WTC11 (cell line): Measurements from ENCODE around the gene RIF1. TPM values are rescaled to one million over a fixed set of nuclear protein-coding genes. Genes with fewer than 3 reads are reported as not detected.
A peak's percentile ranks its signal among the peaks of the same experiment; 100 is the strongest.

Experiments used
- ATAC-seq: fragments of 200-7000 bp; cut with Tn5 transposase; 2 replicates; pipeline ENCODE4 v1.10.0; 2021; ENCODE audit warnings: mild to moderate bottlenecking, moderate library complexity
- CTCF ChIA-PET: fragments of 300-600 bp; sonication (Branson Sonifier 250); formaldehyde crosslinking; loops from one replicate; lab custom pipeline; 2021; ENCODE audit warnings: antibody characterized with exemption; lab: Charles Lee
- POLR2A ChIA-PET: fragments of 350-600 bp; sonication (Branson Sonifier 250); formaldehyde crosslinking; loops from one replicate; lab custom pipeline; 2021; ENCODE audit warnings: antibody characterized with exemption; lab: Charles Lee
- DNase-seq: peaks from one replicate; pipeline ENCODE4 v3.0.0; 2021; ENCODE audit warnings: low spot score
- H3K27ac Mint-ChIP-seq: 2 replicates; pipeline ENCODE4 v1.8.0; 2021; ENCODE audit warnings: mixed read lengths
- H3K27me3 Mint-ChIP-seq: 2 replicates; pipeline ENCODE4 v1.8.0; 2021; ENCODE audit warnings: low read depth, mild to moderate bottlenecking, moderate library complexity, mixed read lengths
- H3K36me3 Mint-ChIP-seq: 2 replicates; pipeline ENCODE4 v1.8.0; 2021; ENCODE audit warnings: mixed read lengths
- H3K4me1 Mint-ChIP-seq: 2 replicates; pipeline ENCODE4 v1.8.0; 2022; ENCODE audit warnings: mixed read lengths
- H3K4me3 Mint-ChIP-seq: 2 replicates; pipeline ENCODE4 v1.8.0; 2021; ENCODE audit warnings: mild to moderate bottlenecking, moderate library complexity, mixed read lengths
- H3K9me3 Mint-ChIP-seq: 2 replicates; pipeline ENCODE4 v1.8.0; 2021; ENCODE audit warnings: mixed read lengths
- ELF4 ChIP-seq: sonication (generic); formaldehyde crosslinking; IDR thresholded peaks from 2 replicates; pipeline ENCODE4 v1.8.1; 2022; ENCODE audit warnings: low read depth, mild to moderate bottlenecking, moderate library complexity, missing genetic modification reagents
- RELA ChIP-seq: sonication (generic); formaldehyde crosslinking; IDR thresholded peaks from 2 replicates; pipeline ENCODE4 v1.8.1; 2022; ENCODE audit warnings: missing genetic modification reagents, mild to moderate bottlenecking, borderline replicate concordance
- ZNF121 ChIP-seq: sonication (generic); formaldehyde crosslinking; IDR thresholded peaks from 2 replicates; pipeline ENCODE4 v1.8.0; 2023; ENCODE audit warnings: missing genetic modification reagents
- microRNA-seq: library from miRNA; unstranded; fragments of <30 nt; microRNA quantifications from one replicate; pipeline ENCODE4 v1.2.0, GENCODE V29; 2022; ENCODE audit warnings: borderline number of aligned reads
- total RNA-seq: library from RNA; stranded (reverse); gene quantifications from 3 replicates; pipeline ENCODE4 v1.2.3, GENCODE V29; 2021

RIF1 gene
- total RNA-seq, 1 experiment from 2014 or later: 96.9 TPM

DNA sequence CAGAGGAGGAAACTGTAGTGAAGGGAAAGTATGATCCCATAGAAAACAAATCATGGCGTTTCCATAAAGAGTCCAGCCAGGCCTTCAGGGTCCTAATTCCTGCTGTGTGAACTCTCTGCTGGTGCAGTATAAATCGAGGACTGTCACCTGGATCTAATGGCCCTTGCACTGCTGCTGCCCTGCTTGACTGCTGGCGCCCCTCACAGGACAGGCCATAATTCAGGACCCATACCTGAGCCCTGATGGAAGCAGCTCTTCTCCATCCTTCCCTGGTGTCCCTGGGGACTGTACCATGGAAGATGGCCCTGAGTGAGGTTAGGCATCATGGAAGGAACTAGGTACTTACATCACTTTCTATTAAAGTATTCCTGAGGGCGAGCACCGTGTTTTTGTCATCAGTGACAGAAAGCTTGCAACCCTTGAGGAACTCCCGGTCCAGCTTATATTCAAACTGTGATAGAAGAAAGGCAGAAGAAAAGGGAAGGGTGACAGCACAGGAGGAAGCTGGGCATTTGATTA, 116.9 kb downstream of the RIF1 start:
- ATAC-seq (peak; percentile 75), DNase-seq (peak; percentile 24)
- POLR2A ChIA-PET: interaction anchor here (0.5 kb wide), 1 partner anchor 116 kb away, joined by 5 read pairs; no protein-coding TSS in a partner anchor
- Mint-ChIP-seq H3K27me3 (no peaks in the 10 kb centered on the region), H3K4me3 (no peak overlapping the region), H3K27ac (no peak overlapping the region), H3K9me3 (no peaks in the 10 kb centered on the region), H3K36me3 (no peaks in the 10 kb centered on the region), H3K4me1 (peaks cover 3% of the 10 kb centered on the region)
- CTCF ChIA-PET: interaction anchor here (1.0 to 1.3 kb wide), 3 partner anchors 9 to 288 kb away, joined by 3 to 6 read pairs (median 5); no protein-coding TSS in a partner anchor
- TF ChIP-seq ELF4 (CRISPR knock-in tag): no peak
- TF ChIP-seq RELA (CRISPR knock-in tag): no peak
- peak; percentile 79; the same call in 1 of the 2 replicates for TF ChIP-seq ZNF121 (CRISPR knock-in tag)

Small RNA genes lying within 50 kb of the gene (microRNA-seq; reads per million reads assigned to microRNA genes)
- gene MIR4773-1: not detected
- not detected for gene MIR4773-2

Other genes starting within 250 kb of the RIF1 start
- gene RBM43, start 148.0 kb upstream of the RIF1 start, total RNA-seq: 2.8 to 3.3 TPM (median 2.9 TPM) in 3 replicates
- gene NMI, start 120.2 kb upstream of the RIF1 start, total RNA-seq: 3.4 to 4.3 TPM (median 3.7 TPM) in 3 replicates
- 0.11 to 0.18 TPM (median 0.11 TPM) in 3 replicates for gene TNFAIP6, start 52.3 kb upstream of the RIF1 start, total RNA-seq